GM12878 (cell line): ENCODE measurements around the gene ABCG1. TPM values are rescaled to one million over a fixed set of nuclear protein-coding genes. Genes with fewer than 3 reads are reported as not detected.

Experiments used
- ATAC-seq: fragments of 200-7000 bp; cut with Tn5 transposase; 3 replicates; pipeline ENCODE4 v1.9.1; 2020; ENCODE audit warnings: mild to moderate bottlenecking, moderate library complexity
- BruUV-seq: library from RNA; stranded (reverse); fragments of 400-500 nt; replicated peaks from 2 replicates; lab custom pipeline; 2021; lab: Mats Ljungman, UMichigan
- CTCF ChIA-PET: fragments of 300-600 bp; sonication (Branson Sonifier 250); formaldehyde crosslinking; extraction: SDS; loops from one replicate; lab custom pipeline; 2021; ENCODE audit warnings: inconsistent platforms; lab: Yijun Ruan, JAX
- POLR2A ChIA-PET: fragments of 350-600 bp; formaldehyde crosslinking; extraction: SDS; loops from one replicate; lab custom pipeline; 2021; ENCODE audit warnings: inconsistent platforms; lab: Charles Lee
- RAD21 ChIA-PET: fragments of 300-600 bp; sonication (Branson Sonifier 250); formaldehyde crosslinking; loops from one replicate; lab custom pipeline; 2023; ENCODE audit warnings: antibody characterized with exemption; ENCODE audit not compliant: unreplicated experiment; lab: Charles Lee
- SMC1A ChIA-PET: fragments of 300-600 bp; sonication (Branson Sonifier 250); formaldehyde crosslinking; loops from one replicate; lab custom pipeline; 2023; ENCODE audit not compliant: unreplicated experiment, uncharacterized antibody; lab: Charles Lee
- DNase-seq: peaks from one replicate; pipeline ENCODE4 v3.0.0-alpha.2; 2011; ENCODE audit warnings: low read depth, low spot score
- FAIRE-seq: peaks from 3 replicates; lab custom pipeline; 2011; peaks lifted over from hg19 to GRCh38; lab: Jason Lieb, UNC
- H2AFZ ChIP-seq: 2 replicates; pipeline ENCODE4 v1.6.0; 2011; ENCODE audit warnings: low read depth, low read length, control low read depth; ENCODE audit not compliant: control insufficient read depth
- H3K27ac ChIP-seq: 2 replicates; pipeline ENCODE4 v1.5.1; 2011; ENCODE audit warnings: control low read depth; ENCODE audit not compliant: control insufficient read depth, insufficient read depth
- H3K27me3 ChIP-seq, 2 experiments: replicated peaks in 1 of 2; 2 replicates each; pipeline versions ENCODE4 v1.6.0 to v1.6.1; 2011; ENCODE audit warnings: low read length in 1 of 2; ENCODE audit not compliant: control insufficient read depth in 2 of 2, insufficient read depth in 2 of 2
- H3K36me3 ChIP-seq, 2 experiments: 2 replicates each; pipeline ENCODE4 v1.5.1; 2011; ENCODE audit warnings: low read length in 1 of 2; ENCODE audit not compliant: control insufficient read depth in 2 of 2, insufficient read depth in 2 of 2
- H3K4me1 ChIP-seq: 2 replicates; pipeline ENCODE4 v1.6.1; 2011; ENCODE audit warnings: mild to moderate bottlenecking, low read length, moderate library complexity, mixed read lengths; ENCODE audit not compliant: control insufficient read depth, insufficient read depth
- H3K4me2 ChIP-seq: 2 replicates; pipeline ENCODE4 v1.6.0; 2011; ENCODE audit warnings: control low read depth; ENCODE audit not compliant: control insufficient read depth, insufficient read depth
- H3K4me3 ChIP-seq: fragments of 200-600 bp; sonication (generic); 2 replicates; pipeline ENCODE4 v1.5.1; 2016
- H3K79me2 ChIP-seq: 2 replicates; pipeline ENCODE4 v1.6.0; 2011; ENCODE audit warnings: low read length; ENCODE audit not compliant: control insufficient read depth, insufficient read depth
- H3K9ac ChIP-seq: 2 replicates; pipeline ENCODE4 v1.8.0; 2011; ENCODE audit warnings: low read length, control low read depth, mixed read lengths; ENCODE audit not compliant: control insufficient read depth, insufficient read depth
- H3K9me3 ChIP-seq: replicated peaks from 3 replicates; pipeline ENCODE4 v1.5.1; 2011; ENCODE audit warnings: mild to moderate bottlenecking, low read length; ENCODE audit not compliant: control insufficient read depth, insufficient read depth
- H4K20me1 ChIP-seq: 2 replicates; pipeline ENCODE4 v1.6.0; 2011; ENCODE audit not compliant: control insufficient read depth, insufficient read depth
- BACH1 ChIP-seq: fragments of 450-650 bp; IDR thresholded peaks from 2 replicates; pipeline ENCODE4 v1.6.1; 2017; ENCODE audit warnings: mild to moderate bottlenecking, borderline replicate concordance
- CUX1 ChIP-seq: IDR thresholded peaks from 2 replicates; pipeline ENCODE4 v1.6.1; 2012; ENCODE audit warnings: improper control_type of control experiment, low read depth, low read length; ENCODE audit not compliant: insufficient replicate concordance
- FOXK2 ChIP-seq: fragments of 450-650 bp; IDR thresholded peaks from 2 replicates; pipeline ENCODE4 v1.6.1; 2017; ENCODE audit warnings: mild to moderate bottlenecking, moderate library complexity
- GABPA ChIP-seq: IDR thresholded peaks from 2 replicates; pipeline ENCODE4 v1.6.1; 2014; ENCODE audit warnings: antibody characterized with exemption, low read depth, mild to moderate bottlenecking, inconsistent platforms
- PAX5 ChIP-seq: IDR thresholded peaks from 2 replicates; pipeline ENCODE4 v1.6.1; 2011; ENCODE audit warnings: low read depth, low read length, borderline replicate concordance
- POU2F2 ChIP-seq: IDR thresholded peaks from 3 replicates; pipeline ENCODE4 v1.6.1; 2011; ENCODE audit warnings: low read depth, mild to moderate bottlenecking, low read length, borderline replicate concordance
- STAT1 ChIP-seq: fragments of 450-650 bp; conservative IDR thresholded peaks from 2 replicates; pipeline ENCODE4 v1.6.1; 2014; ENCODE audit warnings: antibody characterized with exemption, mild to moderate bottlenecking
- ZZZ3 ChIP-seq: IDR thresholded peaks from 2 replicates; pipeline ENCODE4 v1.6.1; 2011; ENCODE audit warnings: low read depth; ENCODE audit not compliant: control insufficient read depth, insufficient read length
- WGBS: methylation state at CpG from one replicate; pipeline ENCODE4 v1.1.6; 2016; ENCODE audit warnings: low lambda C conversion rate; ENCODE audit not compliant: insufficient replicate concordance, insufficient coverage; ENCODE audit errors: missing lambda C conversion rate; 5-methylcytosine and 5-hydroxymethylcytosine counted together
- in situ Hi-C: fragments of 300-500 bp; cut with MboI; formaldehyde crosslinking; loops from 9 replicates; pipeline ENCODE4 v1.14.3; 2018; ENCODE audit warnings: mixed read lengths
- intact Hi-C: fragments of 100-400 bp; cut with micrococcal nuclease; formaldehyde crosslinking; loops from one replicate; pipeline ENCODE4 v1.14.2; 2022; ENCODE audit not compliant: unreplicated experiment
- polyA plus RNA-seq, 11 experiments: library from polyadenylated mRNA; depleted of rRNA in 4 of 11; unstranded in 6 of 11; stranded (reverse) in 5 of 11; fragments of >200 nt; fragmentation: Nextera tagmentation in 4 of 11; fragmentation: Illumina TruSeq in 1 of 11; extraction: Ambion mirVana in 4 of 11; extraction: Trizol in 1 of 11; gene quantifications; 1 replicate in 1 of 11; 2 replicates in 10 of 11; pipeline versions ENCODE4 v1.2.1 to v1.2.3, GENCODE V29; 2011 to 2016; ENCODE audit warnings: inconsistent platforms in 2 of 11, missing spikeins in 2 of 11, low read depth in 1 of 11
- total RNA-seq, 4 experiments: library from RNA; depleted of rRNA in 3 of 4; stranded (reverse); fragments of >200 nt in 3 of 4; fragmentation: Illumina TruSeq in 1 of 4; extraction: Trizol in 1 of 4; gene quantifications; 2 replicates each; pipeline versions ENCODE4 v1.2.1 to v1.2.3, GENCODE V29; 2013 to 2021
- TF ChIP-seq, protein P1 (sequence below): fragments of 150-350 bp; IDR thresholded peaks from 2 replicates; pipeline ENCODE4 v1.6.1; 2016; ENCODE audit warnings: low read depth, low read length

ABCG1 gene
- total and polyA plus RNA-seq, 10 of the 15 experiments (the other 5 are each of a cell fraction or from before 2014, with no cell fraction given), result 0.59 to 19.3 (median 5.7) TPM

DNA sequence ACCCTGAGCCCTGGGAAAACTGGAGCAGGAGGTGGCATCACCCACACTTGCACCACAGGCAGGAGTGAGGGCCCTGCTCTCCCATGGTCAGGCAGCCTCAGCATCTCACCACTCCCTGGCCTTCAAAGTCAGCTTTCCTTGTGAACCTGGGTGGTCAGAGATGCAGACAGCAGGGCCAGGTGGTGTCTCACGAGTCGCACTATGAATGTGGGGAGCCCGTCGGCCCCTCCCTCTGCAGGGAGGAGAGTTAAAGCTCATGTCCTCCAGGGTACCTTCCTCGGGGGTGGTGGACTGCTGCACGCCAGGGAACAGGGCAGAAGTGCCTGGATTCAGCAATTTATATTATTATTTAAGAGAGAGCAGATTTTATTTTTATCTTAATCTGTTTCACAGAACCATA lies 24.1 kb downstream of the ABCG1 start:
- FAIRE-seq (peak; percentile 18), ATAC-seq (peak; percentile 7), DNase-seq (no peak)
- H3K27me3 ChIP-seq, result no peaks in the 10 kb centered on the region
- TF ChIP-seq, protein P1, sequence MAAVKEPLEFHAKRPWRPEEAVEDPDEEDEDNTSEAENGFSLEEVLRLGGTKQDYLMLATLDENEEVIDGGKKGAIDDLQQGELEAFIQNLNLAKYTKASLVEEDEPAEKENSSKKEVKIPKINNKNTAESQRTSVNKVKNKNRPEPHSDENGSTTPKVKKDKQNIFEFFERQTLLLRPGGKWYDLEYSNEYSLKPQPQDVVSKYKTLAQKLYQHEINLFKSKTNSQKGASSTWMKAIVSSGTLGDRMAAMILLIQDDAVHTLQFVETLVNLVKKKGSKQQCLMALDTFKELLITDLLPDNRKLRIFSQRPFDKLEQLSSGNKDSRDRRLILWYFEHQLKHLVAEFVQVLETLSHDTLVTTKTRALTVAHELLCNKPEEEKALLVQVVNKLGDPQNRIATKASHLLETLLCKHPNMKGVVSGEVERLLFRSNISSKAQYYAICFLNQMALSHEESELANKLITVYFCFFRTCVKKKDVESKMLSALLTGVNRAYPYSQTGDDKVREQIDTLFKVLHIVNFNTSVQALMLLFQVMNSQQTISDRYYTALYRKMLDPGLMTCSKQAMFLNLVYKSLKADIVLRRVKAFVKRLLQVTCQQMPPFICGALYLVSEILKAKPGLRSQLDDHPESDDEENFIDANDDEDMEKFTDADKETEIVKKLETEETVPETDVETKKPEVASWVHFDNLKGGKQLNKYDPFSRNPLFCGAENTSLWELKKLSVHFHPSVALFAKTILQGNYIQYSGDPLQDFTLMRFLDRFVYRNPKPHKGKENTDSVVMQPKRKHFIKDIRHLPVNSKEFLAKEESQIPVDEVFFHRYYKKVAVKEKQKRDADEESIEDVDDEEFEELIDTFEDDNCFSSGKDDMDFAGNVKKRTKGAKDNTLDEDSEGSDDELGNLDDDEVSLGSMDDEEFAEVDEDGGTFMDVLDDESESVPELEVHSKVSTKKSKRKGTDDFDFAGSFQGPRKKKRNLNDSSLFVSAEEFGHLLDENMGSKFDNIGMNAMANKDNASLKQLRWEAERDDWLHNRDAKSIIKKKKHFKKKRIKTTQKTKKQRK, result no peak
- TF ChIP-seq BACH1 (no peak), ZZZ3 (no peak), FOXK2 (no peak), GABPA (no peak), POU2F2 (no peak), CUX1 (no peak), STAT1 (no peak), PAX5 (no peak)
- in situ Hi-C loops, result no loop called here
- H3K4me3 ChIP-seq, result no peak overlapping the region
- no peaks in the 10 kb centered on the region for H3K9me3 ChIP-seq
- no peak overlapping the region for H3K27ac ChIP-seq
- no peaks in the 10 kb centered on the region for H3K36me3 ChIP-seq
- no peak overlapping the region for H2AFZ ChIP-seq
- no peaks in the 10 kb centered on the region for H4K20me1 ChIP-seq
- ChIA-PET CTCF (interaction anchor here (0.6 to 5.5 kb wide), 4 partner anchors 9 to 292 kb away, joined by 3 to 43 read pairs (median 4); no protein-coding TSS in a partner anchor), SMC1A (interaction anchor here (0.7 to 2.5 kb wide), 7 partner anchors 8 to 19 kb away, joined by 3 to 9 read pairs (median 5); no protein-coding TSS in a partner anchor), RAD21 (interaction anchor here (1.0 to 2.7 kb wide), 4 partner anchors 10 to 43 kb away, joined by 3 to 15 read pairs (median 6); no protein-coding TSS in a partner anchor), POLR2A (interaction anchor here (1.1 to 2.0 kb wide), 3 partner anchors 10 to 23 kb away, joined by 3 to 5 read pairs (median 5); no protein-coding TSS in a partner anchor)
- no peaks in the 10 kb centered on the region for H3K79me2 ChIP-seq
- intact Hi-C loops, result no loop called here
- H3K9ac ChIP-seq, result no peak overlapping the region
- peaks cover 23% of the 10 kb centered on the region for H3K4me1 ChIP-seq
- 58% methylated on average over 6 of the region's 6 CpGs for WGBS
- no TSS peak for BruUV-seq
- peak overlapping the region; percentile 7; the same call in 1 of the 2 replicates for H3K4me2 ChIP-seq
